Uterus (tissue), 4 donors: ENCODE measurements around the gene LZTS3. TPM values are rescaled to one million over a fixed set of nuclear protein-coding genes. Genes with fewer than 3 reads are reported as not detected.
A peak's percentile ranks its signal among the peaks of the same experiment; 100 is the strongest.
"Not testable (repeated sequence)": the region's sequence is repeated elsewhere in the genome, so short reads cannot be mapped to it uniquely, and the experiment has no call there.

Source experiments
- DNase-seq, 2 donors: peaks; one replicate each; pipeline ENCODE4 v3.0.0-alpha.2; 2019 to 2020
- H3K27ac ChIP-seq, 2 donors: fragments of 200-600 bp; sonication (generic); 1 replicate in 1 of 2; 2 replicates in 1 of 2; pipeline ENCODE4 v1.5.1; 2016 to 2018
- H3K27me3 ChIP-seq, 2 donors: fragments of 200-600 bp; sonication (generic); one replicate each; pipeline ENCODE4 v1.5.1; 2018 to 2019; ENCODE audit warnings: control low read depth in 1 of 2
- H3K36me3 ChIP-seq, 2 donors: fragments of 200-600 bp; sonication (generic); one replicate each; pipeline ENCODE4 v1.5.1; 2019; ENCODE audit warnings: control low read depth in 1 of 2
- H3K4me1 ChIP-seq, 2 donors: fragments of 200-600 bp; sonication (generic); one replicate each; pipeline ENCODE4 v1.5.1; 2018 to 2019; ENCODE audit warnings: control low read depth in 1 of 2
- H3K4me3 ChIP-seq, 2 donors: fragments of 200-600 bp; sonication (generic); 1 replicate in 1 of 2; 2 replicates in 1 of 2; pipeline ENCODE4 v1.5.1; 2018 to 2019; ENCODE audit warnings: mild to moderate bottlenecking in 1 of 2
- H3K9me3 ChIP-seq, 2 donors: fragments of 200-600 bp; sonication (generic); one replicate each; pipeline ENCODE4 v1.5.1; 2019; ENCODE audit warnings: control low read depth in 1 of 2
- CTCF ChIP-seq, 4 experiments: fragments of 200-600 bp in 2 of 4; fragments of 450-650 bp in 2 of 4; sonication (generic) in 2 of 4; IDR thresholded peaks; one replicate each; pipeline ENCODE4 v1.5.1; 2016 to 2019; ENCODE audit warnings: antibody characterized with exemption in 4 of 4, mild to moderate bottlenecking in 2 of 4, moderate library complexity in 1 of 4
- POLR2A ChIP-seq, 2 donors: fragments of 450-650 bp; IDR thresholded peaks; one replicate each; pipeline ENCODE4 v1.6.1; 2016; ENCODE audit warnings: antibody characterized with exemption in 2 of 2, mild to moderate bottlenecking in 1 of 2, moderate library complexity in 1 of 2
- intact Hi-C: fragments of 100-400 bp; cut with DNase I; formaldehyde crosslinking; loops from one replicate; pipeline ENCODE4 v1.15.1; 2023; ENCODE audit warnings: low total_unique reads
- total RNA-seq, 4 donors: library from RNA; depleted of rRNA in 3 of 4; stranded (reverse); fragments of >200 nt in 3 of 4; gene quantifications; one replicate each; pipeline versions ENCODE4 v1.1.0 to v1.2.4, GENCODE V29; 2014 to 2023
- donor health status: DM: yes; HTN: yes; CAD: no.

LZTS3 gene
- total RNA-seq, 4 donors from 2014 or later, result 3.6 to 13.1 (median 8.2) TPM

GRCh38 chr20:3161316-3162079 is 11.9 kb downstream of the LZTS3 start:
- Histone ChIP-seq H3K27ac (no peak overlapping the region), H3K36me3 (no peaks in the 10 kb centered on the region), H3K27me3 (no peaks in the 10 kb centered on the region), H3K4me3 (no peak overlapping the region), H3K9me3 (no peaks in the 10 kb centered on the region), H3K4me1 (peaks cover 0 to 15% of the 10 kb centered on the region in 2 donors)
- TF ChIP-seq POLR2A (IDR thresholded peaks at IDR 0.05), result no peak
- TF ChIP-seq CTCF (IDR thresholded peaks at IDR 0.05), result no peak
- DNase-seq, result no peak
- intact Hi-C loops, result no loop called here

GRCh38 chr20:3160418-3160817 is 12.9 kb downstream of the LZTS3 start:
- Histone ChIP-seq H3K27ac (no peak overlapping the region), H3K36me3 (no peaks in the 10 kb centered on the region), H3K9me3 (no peaks in the 10 kb centered on the region), H3K4me3 (peak overlapping the region in 1 of 2 donors; percentile 96), H3K4me1 (peaks cover 0 to 15% of the 10 kb centered on the region in 2 donors), H3K27me3 (no peaks in the 10 kb centered on the region)
- no peak for TF ChIP-seq CTCF (IDR thresholded peaks at IDR 0.05)
- TF ChIP-seq POLR2A (IDR thresholded peaks at IDR 0.05), result no peak
- intact Hi-C loops, result no loop called here
- no peak for DNase-seq

GRCh38 chr20:3158968-3159431 is 14.3 kb downstream of the LZTS3 start:
- TF ChIP-seq CTCF (IDR thresholded peaks at IDR 0.05), result no peak
- TF ChIP-seq POLR2A (IDR thresholded peaks at IDR 0.05), result no peak
- H3K27ac ChIP-seq, result peak overlapping the region; percentile 77 to 87
- H3K4me3 ChIP-seq, result peak overlapping the region; percentile 90 to 96
- intact Hi-C loops, result no loop called here
- no peaks in the 10 kb centered on the region for H3K36me3 ChIP-seq
- DNase-seq, result no peak
- H3K27me3 ChIP-seq, result no peaks in the 10 kb centered on the region
- peaks cover 0 to 15% of the 10 kb centered on the region in 2 donors for H3K4me1 ChIP-seq
- H3K9me3 ChIP-seq, result no peaks in the 10 kb centered on the region

GRCh38 chr20:3157817-3158216 is 15.5 kb downstream of the LZTS3 start:
- Histone ChIP-seq H3K9me3 (no peaks in the 10 kb centered on the region), H3K36me3 (no peaks in the 10 kb centered on the region), H3K27ac (no peak overlapping the region), H3K4me1 (peaks cover 0 to 15% of the 10 kb centered on the region in 2 donors), H3K27me3 (no peaks in the 10 kb centered on the region), H3K4me3 (no peak overlapping the region)
- no peak for DNase-seq
- TF ChIP-seq POLR2A (IDR thresholded peaks at IDR 0.05), result no peak
- TF ChIP-seq CTCF (IDR thresholded peaks at IDR 0.05), result no peak
- intact Hi-C loops, result no loop called here

- Histone ChIP-seq H3K27me3 (no peaks in the 10 kb centered on the region), H3K36me3 (no peaks in the 10 kb centered on the region), H3K9me3 (no peaks in the 10 kb centered on the region), H3K27ac (no peak overlapping the region), H3K4me1 (peaks cover 0 to 15% of the 10 kb centered on the region in 2 donors), H3K4me3 (no peak overlapping the region)
- TF ChIP-seq POLR2A (IDR thresholded peaks at IDR 0.05) (no peak), CTCF (IDR thresholded peaks at IDR 0.05) (no peak)
- intact Hi-C loops, result no loop called here
- DNase-seq, result no peak
Measured at GRCh38 chr20:3156811-3157619, 16.3 kb downstream of the LZTS3 start.

GRCh38 chr20:3152057-3152644 is 21.2 kb downstream of the LZTS3 start:
- intact Hi-C loops, H3K9me3 ChIP-seq, H3K27ac ChIP-seq, H3K4me1 ChIP-seq, H3K27me3 ChIP-seq, DNase-seq, H3K4me3 ChIP-seq, H3K36me3 ChIP-seq: not testable (repeated sequence)
